ENCODE data around the gene ADAT3.

ADAT3 gene

GRCh38 chr19:1902923-1903322 lies 2.3 kb upstream of the ADAT3 start:
- Histone ChIP-seq H3K4ac (ENCODE audit: low read depth, low read length) (no peak overlapping the region), H3K27ac (ENCODE audit: low read depth, low read length) (peak overlapping the region; percentile 40), H2AK5ac (ENCODE audit: low read length) (peak overlapping the region; percentile 82), H3K4me3 (ENCODE audit: low read depth, low read length) (no peak overlapping the region), H3K79me2 (ENCODE audit: control insufficient read depth, insufficient read depth, low read length, poor library complexity) (peaks cover 14% of the 10 kb centered on the region), H3K79me1 (ENCODE audit: low read length) (peaks cover 26% of the 10 kb centered on the region), H2AFZ (ENCODE audit: insufficient read depth, low read length, poor library complexity) (no peak overlapping the region), H3K9me3 (ENCODE audit: insufficient read depth, low read depth, low read length) (no peaks in the 10 kb centered on the region), H3K36me3 (ENCODE audit: control insufficient read depth in 1 of 2, insufficient read depth in 2 of 2, low read length in 2 of 2) (peaks cover under 1 to 7% of the 10 kb centered on the region in 2 experiments), H3K9ac (ENCODE audit: low read length) (no peak overlapping the region), H4K12ac (ENCODE audit: low read depth, low read length) (no peak overlapping the region), H3K14ac (ENCODE audit: low read length) (peak overlapping the region; percentile 9), H4K91ac (ENCODE audit: low read depth, low read length) (peak overlapping the region; percentile 8), H3K18ac (ENCODE audit: low read length) (peak overlapping the region; percentile 79), H3K27me3 (ENCODE audit: insufficient read depth, low read length) (no peaks in the 10 kb centered on the region), H2BK12ac (ENCODE audit: low read length) (peak overlapping the region; percentile 63), H2BK5ac (ENCODE audit: low read depth, low read length, poor library complexity) (no peak overlapping the region), H3K23ac (ENCODE audit: low read length) (no peak overlapping the region), H2BK120ac (ENCODE audit: insufficient read depth, low read length, poor library complexity) (peak overlapping the region; percentile 29), H3K4me1 (ENCODE audit: control insufficient read depth in 1 of 2, insufficient read depth in 2 of 2, low read length in 2 of 2) (peaks cover 28 to 32% of the 10 kb centered on the region in 2 experiments), H3K4me2 (ENCODE audit: low read length) (no peak overlapping the region), H4K8ac (ENCODE audit: low read depth, low read length) (no peak overlapping the region)
- no CpG with 5 or more reads among the region's 6 CpGs for WGBS (ENCODE audit: extremely low coverage, insufficient coverage, insufficient read length)
- peak; percentile 90 to 93 for DNase-seq

- H3K4me2 ChIP-seq (ENCODE audit: low read length), result peak overlapping the region; percentile 75
- H4K91ac ChIP-seq (ENCODE audit: low read depth, low read length), result peak overlapping the region; percentile 100
- H3K27me3 ChIP-seq (ENCODE audit: insufficient read depth, low read length), result no peaks in the 10 kb centered on the region
- H3K4me1 ChIP-seq (ENCODE audit: control insufficient read depth in 1 of 2, insufficient read depth in 2 of 2, low read length in 2 of 2), result peaks cover 36 to 42% of the 10 kb centered on the region in 2 experiments
- H3K18ac ChIP-seq (ENCODE audit: low read length), result peak overlapping the region; percentile 97
- H3K79me1 ChIP-seq (ENCODE audit: low read length), result peaks cover 26% of the 10 kb centered on the region
- H3K14ac ChIP-seq (ENCODE audit: low read length), result peak overlapping the region; percentile 94
- peak overlapping the region; percentile 65 for H2AK5ac ChIP-seq (ENCODE audit: low read length)
- WGBS (ENCODE audit: extremely low coverage, insufficient coverage, insufficient read length), result no CpG with 5 or more reads among the region's 8 CpGs
- H3K23ac ChIP-seq (ENCODE audit: low read length), result no peak overlapping the region
- peak overlapping the region; percentile 97 for H2BK12ac ChIP-seq (ENCODE audit: low read length)
- H3K27ac ChIP-seq (ENCODE audit: low read depth, low read length), result peak overlapping the region; percentile 99
- H2BK5ac ChIP-seq (ENCODE audit: low read depth, low read length, poor library complexity), result peak overlapping the region; percentile 99
- H4K12ac ChIP-seq (ENCODE audit: low read depth, low read length), result peak overlapping the region; percentile 99
- H3K36me3 ChIP-seq (ENCODE audit: control insufficient read depth in 1 of 2, insufficient read depth in 2 of 2, low read length in 2 of 2), result peaks cover 10 to 18% of the 10 kb centered on the region in 2 experiments
- no peaks in the 10 kb centered on the region for H3K9me3 ChIP-seq (ENCODE audit: insufficient read depth, low read depth, low read length)
- H4K8ac ChIP-seq (ENCODE audit: low read depth, low read length), result peak overlapping the region; percentile 95
- no peak for DNase-seq
- H3K4me3 ChIP-seq (ENCODE audit: low read depth, low read length), result peak overlapping the region; percentile 25
- H3K79me2 ChIP-seq (ENCODE audit: control insufficient read depth, insufficient read depth, low read length, poor library complexity), result peaks cover 27% of the 10 kb centered on the region
- peak overlapping the region; percentile 16 for H3K9ac ChIP-seq (ENCODE audit: low read length)
- peak overlapping the region; percentile 99 for H2BK120ac ChIP-seq (ENCODE audit: insufficient read depth, low read length, poor library complexity)
- peak overlapping the region; percentile 92 for H2AFZ ChIP-seq (ENCODE audit: insufficient read depth, low read length, poor library complexity)
- peak overlapping the region; percentile 90 for H3K4ac ChIP-seq (ENCODE audit: low read depth, low read length)
These were observed 414 bp upstream of the ADAT3 start for GRCh38 chr19:1904860-1905109.

- peak overlapping the region; percentile 90 for H4K91ac ChIP-seq (ENCODE audit: low read depth, low read length)
- peak overlapping the region; percentile 96 for H3K4ac ChIP-seq (ENCODE audit: low read depth, low read length)
- peak overlapping the region; percentile 86 for H2BK5ac ChIP-seq (ENCODE audit: low read depth, low read length, poor library complexity)
- H3K27me3 ChIP-seq (ENCODE audit: insufficient read depth, low read length), result no peaks in the 10 kb centered on the region
- peak overlapping the region; percentile 90 for H3K9ac ChIP-seq (ENCODE audit: low read length)
- no peaks in the 10 kb centered on the region for H3K9me3 ChIP-seq (ENCODE audit: insufficient read depth, low read depth, low read length)
- H3K79me2 ChIP-seq (ENCODE audit: control insufficient read depth, insufficient read depth, low read length, poor library complexity), result peaks cover 31% of the 10 kb centered on the region
- DNase-seq, result no peak
- peaks cover 10 to 21% of the 10 kb centered on the region in 2 experiments for H3K36me3 ChIP-seq (ENCODE audit: control insufficient read depth in 1 of 2, insufficient read depth in 2 of 2, low read length in 2 of 2)
- peak overlapping the region; percentile 91 for H2AK5ac ChIP-seq (ENCODE audit: low read length)
- H3K18ac ChIP-seq (ENCODE audit: low read length), result peak overlapping the region; percentile 89
- H3K27ac ChIP-seq (ENCODE audit: low read depth, low read length), result peak overlapping the region; percentile 87
- peaks cover 36 to 46% of the 10 kb centered on the region in 2 experiments for H3K4me1 ChIP-seq (ENCODE audit: control insufficient read depth in 1 of 2, insufficient read depth in 2 of 2, low read length in 2 of 2)
- no peak overlapping the region for H3K23ac ChIP-seq (ENCODE audit: low read length)
- peak overlapping the region; percentile 87 for H3K4me3 ChIP-seq (ENCODE audit: low read depth, low read length)
- H2BK120ac ChIP-seq (ENCODE audit: insufficient read depth, low read length, poor library complexity), result peak overlapping the region; percentile 35
- peak overlapping the region; percentile 90 for H3K14ac ChIP-seq (ENCODE audit: low read length)
- WGBS (ENCODE audit: extremely low coverage, insufficient coverage, insufficient read length), result no CpG with 5 or more reads among the region's 15 CpGs
- H3K4me2 ChIP-seq (ENCODE audit: low read length), result peak overlapping the region; percentile 75
- H2AFZ ChIP-seq (ENCODE audit: insufficient read depth, low read length, poor library complexity), result no peak overlapping the region
- H2BK12ac ChIP-seq (ENCODE audit: low read length), result peak overlapping the region; percentile 63
- peak overlapping the region; percentile 72 for H4K12ac ChIP-seq (ENCODE audit: low read depth, low read length)
- H4K8ac ChIP-seq (ENCODE audit: low read depth, low read length), result peak overlapping the region; percentile 92
- peaks cover 26% of the 10 kb centered on the region for H3K79me1 ChIP-seq (ENCODE audit: low read length)
These were observed 720 bp downstream of the ADAT3 start for GRCh38 chr19:1905863-1906375.

DNA sequence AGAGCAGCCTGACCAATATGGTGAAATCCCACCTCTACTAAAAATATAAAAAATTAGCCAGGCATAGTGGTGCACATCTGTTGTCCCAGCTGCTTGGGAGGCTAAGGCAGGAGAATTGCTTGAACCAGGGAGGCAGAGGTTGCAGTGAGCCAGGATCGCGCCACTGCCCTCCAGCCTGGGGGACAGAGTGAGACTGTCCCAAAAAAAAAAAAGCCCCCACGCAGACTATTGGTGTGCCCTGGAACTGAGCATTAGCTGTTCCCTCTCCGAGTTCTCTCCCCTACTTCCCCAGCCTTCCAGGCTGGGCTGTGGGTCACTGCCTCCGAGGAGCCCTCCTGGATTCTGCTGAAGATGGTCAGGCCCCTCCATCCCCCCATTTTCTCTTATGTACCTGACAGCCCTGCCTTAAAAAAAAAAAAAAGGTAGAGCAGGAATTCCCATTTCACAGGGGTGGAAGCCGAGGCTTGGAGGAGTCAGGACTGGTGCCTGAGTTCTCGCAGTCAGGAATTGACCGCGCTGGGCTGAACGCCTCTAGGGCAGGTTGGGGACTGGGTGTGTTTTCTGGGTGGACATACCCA lies 1.9 kb downstream of the ADAT3 start:
- Histone ChIP-seq H2BK5ac (ENCODE audit: low read depth, low read length, poor library complexity) (no peak overlapping the region), H2AK5ac (ENCODE audit: low read length) (no peak overlapping the region), H3K4me2 (ENCODE audit: low read length) (peak overlapping the region; percentile 20), H2BK120ac (ENCODE audit: insufficient read depth, low read length, poor library complexity) (no peak overlapping the region), H3K14ac (ENCODE audit: low read length) (no peak overlapping the region), H4K8ac (ENCODE audit: low read depth, low read length) (no peak overlapping the region), H2BK12ac (ENCODE audit: low read length) (no peak overlapping the region), H3K4me1 (ENCODE audit: control insufficient read depth in 1 of 2, insufficient read depth in 2 of 2, low read length in 2 of 2) (peaks cover 31 to 41% of the 10 kb centered on the region in 2 experiments), H4K91ac (ENCODE audit: low read depth, low read length) (no peak overlapping the region), H3K79me1 (ENCODE audit: low read length) (peaks cover 21% of the 10 kb centered on the region), H3K79me2 (ENCODE audit: control insufficient read depth, insufficient read depth, low read length, poor library complexity) (peaks cover 34% of the 10 kb centered on the region), H3K9ac (ENCODE audit: low read length) (peak overlapping the region; percentile 41), H3K18ac (ENCODE audit: low read length) (no peak overlapping the region), H3K27me3 (ENCODE audit: insufficient read depth, low read length) (no peaks in the 10 kb centered on the region), H3K9me3 (ENCODE audit: insufficient read depth, low read depth, low read length) (no peaks in the 10 kb centered on the region), H3K36me3 (ENCODE audit: control insufficient read depth in 1 of 2, insufficient read depth in 2 of 2, low read length in 2 of 2) (peaks cover 14 to 25% of the 10 kb centered on the region in 2 experiments), H2AFZ (ENCODE audit: insufficient read depth, low read length, poor library complexity) (no peak overlapping the region), H3K27ac (ENCODE audit: low read depth, low read length) (peak overlapping the region; percentile 51), H3K23ac (ENCODE audit: low read length) (no peak overlapping the region), H3K4ac (ENCODE audit: low read depth, low read length) (peak overlapping the region; percentile 95), H3K4me3 (ENCODE audit: low read depth, low read length) (no peak overlapping the region), H4K12ac (ENCODE audit: low read depth, low read length) (no peak overlapping the region)
- DNase-seq, result no peak
- WGBS (ENCODE audit: extremely low coverage, insufficient coverage, insufficient read length), result no CpG with 5 or more reads among the region's 10 CpGs

Data from trophoblast cell (in vitro differentiated cells and primary cell).